ENCODE data around the gene NELL1.

GRCh38 chr11:20671856-20672546 is 2.6 kb downstream of the NELL1 start:
- TF ChIP-seq, protein P1, sequence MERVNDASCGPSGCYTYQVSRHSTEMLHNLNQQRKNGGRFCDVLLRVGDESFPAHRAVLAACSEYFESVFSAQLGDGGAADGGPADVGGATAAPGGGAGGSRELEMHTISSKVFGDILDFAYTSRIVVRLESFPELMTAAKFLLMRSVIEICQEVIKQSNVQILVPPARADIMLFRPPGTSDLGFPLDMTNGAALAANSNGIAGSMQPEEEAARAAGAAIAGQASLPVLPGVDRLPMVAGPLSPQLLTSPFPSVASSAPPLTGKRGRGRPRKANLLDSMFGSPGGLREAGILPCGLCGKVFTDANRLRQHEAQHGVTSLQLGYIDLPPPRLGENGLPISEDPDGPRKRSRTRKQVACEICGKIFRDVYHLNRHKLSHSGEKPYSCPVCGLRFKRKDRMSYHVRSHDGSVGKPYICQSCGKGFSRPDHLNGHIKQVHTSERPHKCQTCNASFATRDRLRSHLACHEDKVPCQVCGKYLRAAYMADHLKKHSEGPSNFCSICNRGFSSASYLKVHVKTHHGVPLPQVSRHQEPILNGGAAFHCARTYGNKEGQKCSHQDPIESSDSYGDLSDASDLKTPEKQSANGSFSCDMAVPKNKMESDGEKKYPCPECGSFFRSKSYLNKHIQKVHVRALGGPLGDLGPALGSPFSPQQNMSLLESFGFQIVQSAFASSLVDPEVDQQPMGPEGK (CRISPR knock-in tag; IDR thresholded peaks at IDR 0.05; ENCODE audit: borderline replicate concordance) = no peak
- no peak for TF ChIP-seq ARNTL (CRISPR knock-in tag; IDR thresholded peaks at IDR 0.05; ENCODE audit: borderline replicate concordance, low read depth)
- TF ChIP-seq RARB (CRISPR knock-in tag; IDR thresholded peaks at IDR 0.05) = no peak
- no peak for TF ChIP-seq GLIS3 (CRISPR knock-in tag; IDR thresholded peaks at IDR 0.05)
- TF ChIP-seq, protein P2, sequence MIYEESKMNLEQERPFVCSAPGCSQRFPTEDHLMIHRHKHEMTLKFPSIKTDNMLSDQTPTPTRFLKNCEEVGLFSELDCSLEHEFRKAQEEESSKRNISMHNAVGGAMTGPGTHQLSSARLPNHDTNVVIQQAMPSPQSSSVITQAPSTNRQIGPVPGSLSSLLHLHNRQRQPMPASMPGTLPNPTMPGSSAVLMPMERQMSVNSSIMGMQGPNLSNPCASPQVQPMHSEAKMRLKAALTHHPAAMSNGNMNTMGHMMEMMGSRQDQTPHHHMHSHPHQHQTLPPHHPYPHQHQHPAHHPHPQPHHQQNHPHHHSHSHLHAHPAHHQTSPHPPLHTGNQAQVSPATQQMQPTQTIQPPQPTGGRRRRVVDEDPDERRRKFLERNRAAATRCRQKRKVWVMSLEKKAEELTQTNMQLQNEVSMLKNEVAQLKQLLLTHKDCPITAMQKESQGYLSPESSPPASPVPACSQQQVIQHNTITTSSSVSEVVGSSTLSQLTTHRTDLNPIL (CRISPR knock-in tag; IDR thresholded peaks at IDR 0.05; ENCODE audit: low read depth) = no peak
- no peak for TF ChIP-seq POU6F1 (CRISPR knock-in tag; IDR thresholded peaks at IDR 0.05; ENCODE audit: borderline replicate concordance, low read depth)
- no peak for TF ChIP-seq ZNF565 (CRISPR knock-in tag; conservative IDR thresholded peaks at IDR 0.05; ENCODE audit: low read depth)

Data from SK-N-SH treated with all-trans-retinoic acid at 6 μM for 48 hours (cell line).